Mammary epithelial cell (primary cell): ENCODE measurements around the gene NABP2.

Experiments used
- EZH2 ChIP-seq: IDR thresholded peaks from 2 replicates; pipeline ENCODE4 v1.6.1; 2012; ENCODE audit warnings: low read length, inconsistent platforms, borderline replicate concordance
- TF ChIP-seq, protein P1 (sequence below), 2 donors: IDR thresholded peaks in 1 of 2; conservative IDR thresholded peaks in 1 of 2; 2 replicates each; pipeline ENCODE4 v1.5.1; 2011 to 2012; ENCODE audit warnings: inconsistent platforms in 2 of 2, low read length in 2 of 2, mild to moderate bottlenecking in 2 of 2, control low read depth in 1 of 2, low read depth in 1 of 2; ENCODE audit not compliant: insufficient read depth in 1 of 2; ENCODE audit errors: extremely low read depth in 1 of 2

DNA sequence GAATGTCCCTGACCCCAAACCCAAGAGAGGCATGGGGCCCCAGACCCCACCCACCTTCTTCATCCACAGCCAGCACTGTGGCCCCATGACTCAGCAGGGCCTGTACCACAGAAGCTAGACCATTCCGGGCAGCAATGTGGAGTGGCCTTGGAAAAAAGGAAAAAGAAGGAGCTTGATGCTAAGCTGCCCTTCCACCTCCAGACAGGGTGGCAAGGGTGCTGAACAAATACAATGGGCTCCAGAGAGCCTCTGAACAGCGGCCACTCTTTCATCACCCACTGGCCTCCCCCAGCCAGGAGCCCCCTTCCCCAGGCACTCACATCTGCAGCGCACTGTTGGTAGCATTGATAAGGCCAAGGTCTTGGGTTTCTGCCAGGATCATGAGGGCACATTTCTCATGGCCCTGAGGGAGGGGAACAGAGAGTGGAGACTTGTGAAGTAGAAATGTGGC lies 19.6 kb downstream of the NABP2 start:
- TF ChIP-seq, protein P1, sequence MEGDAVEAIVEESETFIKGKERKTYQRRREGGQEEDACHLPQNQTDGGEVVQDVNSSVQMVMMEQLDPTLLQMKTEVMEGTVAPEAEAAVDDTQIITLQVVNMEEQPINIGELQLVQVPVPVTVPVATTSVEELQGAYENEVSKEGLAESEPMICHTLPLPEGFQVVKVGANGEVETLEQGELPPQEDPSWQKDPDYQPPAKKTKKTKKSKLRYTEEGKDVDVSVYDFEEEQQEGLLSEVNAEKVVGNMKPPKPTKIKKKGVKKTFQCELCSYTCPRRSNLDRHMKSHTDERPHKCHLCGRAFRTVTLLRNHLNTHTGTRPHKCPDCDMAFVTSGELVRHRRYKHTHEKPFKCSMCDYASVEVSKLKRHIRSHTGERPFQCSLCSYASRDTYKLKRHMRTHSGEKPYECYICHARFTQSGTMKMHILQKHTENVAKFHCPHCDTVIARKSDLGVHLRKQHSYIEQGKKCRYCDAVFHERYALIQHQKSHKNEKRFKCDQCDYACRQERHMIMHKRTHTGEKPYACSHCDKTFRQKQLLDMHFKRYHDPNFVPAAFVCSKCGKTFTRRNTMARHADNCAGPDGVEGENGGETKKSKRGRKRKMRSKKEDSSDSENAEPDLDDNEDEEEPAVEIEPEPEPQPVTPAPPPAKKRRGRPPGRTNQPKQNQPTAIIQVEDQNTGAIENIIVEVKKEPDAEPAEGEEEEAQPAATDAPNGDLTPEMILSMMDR (conservative IDR thresholded peaks at IDR 0.05 in 1 of 2, IDR thresholded peaks at IDR 0.05 in 1 of 2; ENCODE audit: extremely low read depth in 1 of 2, insufficient read depth in 1 of 2, low read depth in 1 of 2, low read length in 2 of 2) = no peak
- TF ChIP-seq EZH2 = no peak
